Stimulated activated CD8-positive, alpha-beta memory T cell treated with anti-CD3 and anti-CD28 coated beads, Interleukin-12 subunit alpha, Interleukin-12 subunit beta, amount 100 ng/mL, for 4 hours (primary cell): ENCODE data around the gene TMEM132D.

Experiments
- DNase-seq: peaks from one replicate; pipeline ENCODE4 v3.0.0-alpha.2; 2020; ENCODE audit warnings: low read depth

Gene TMEM132D

DNA sequence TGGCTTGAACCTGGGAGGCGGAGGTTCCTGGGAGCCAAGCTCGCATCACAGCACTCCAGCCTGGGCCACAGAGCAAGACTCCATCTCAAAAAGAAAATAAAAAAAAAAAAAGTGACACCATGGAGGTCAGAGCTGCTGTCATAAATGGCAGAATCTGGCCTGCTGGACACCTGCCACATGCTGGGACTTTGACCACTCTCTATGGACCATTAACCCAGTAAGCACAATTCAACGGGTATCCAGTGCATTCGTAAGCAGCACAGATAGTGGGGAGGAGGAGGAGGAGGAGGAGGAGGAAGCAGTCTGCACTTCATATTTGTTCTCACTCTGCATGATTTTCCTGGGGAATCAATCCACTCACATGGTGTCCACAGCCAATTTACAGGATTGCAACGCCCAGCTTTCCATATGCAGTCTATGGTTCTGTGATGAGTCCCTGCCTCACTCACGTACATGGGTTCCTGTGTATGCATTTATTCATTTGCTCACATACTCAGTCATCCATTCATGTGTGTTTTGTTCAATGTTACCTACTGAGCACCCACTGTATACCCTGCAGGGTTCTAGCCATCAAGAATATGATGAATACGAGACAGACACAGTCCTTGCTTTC, 723.8 kb downstream of the TMEM132D start:
- no peak for DNase-seq

DNA sequence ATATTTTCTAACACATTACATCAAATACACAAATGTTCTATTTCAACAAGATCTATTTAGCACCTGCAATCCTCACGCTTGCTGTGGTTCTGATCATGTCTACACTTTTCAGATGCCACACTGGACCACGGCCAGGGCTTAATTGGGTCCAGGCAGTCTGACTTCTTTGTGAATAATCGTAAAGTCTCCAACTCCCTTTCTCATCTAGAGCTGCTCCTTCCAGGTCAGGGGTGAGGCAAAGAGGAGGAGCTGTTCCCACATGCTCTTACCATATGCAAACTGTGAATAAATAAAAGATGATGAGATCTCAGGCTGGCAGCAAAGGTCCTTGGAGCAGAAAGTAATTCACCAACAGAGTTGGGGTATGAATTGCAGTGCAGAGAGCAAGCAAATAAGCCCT, 733.9 kb downstream of the TMEM132D start:
- DNase-seq = no peak

DNA sequence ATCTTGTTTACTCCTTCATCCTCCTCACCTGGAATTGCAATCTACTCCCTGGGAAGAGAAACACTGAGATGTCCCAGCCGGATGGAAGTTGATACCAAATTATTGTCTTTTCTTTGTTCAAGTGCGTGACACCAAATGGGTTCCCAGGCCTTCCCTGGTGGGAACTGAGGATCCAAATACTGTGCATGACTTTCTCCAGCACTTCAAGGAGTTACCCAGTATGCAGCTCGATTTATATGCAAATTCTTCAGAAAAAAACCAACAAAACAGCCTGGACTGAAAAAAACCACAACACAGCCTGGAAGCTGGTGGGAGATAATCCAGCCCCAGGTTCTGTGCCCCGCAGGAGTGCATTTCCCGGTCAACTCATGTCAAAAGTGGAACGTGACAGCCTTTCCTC, 740.0 kb downstream of the TMEM132D start:
- no peak for DNase-seq

DNA sequence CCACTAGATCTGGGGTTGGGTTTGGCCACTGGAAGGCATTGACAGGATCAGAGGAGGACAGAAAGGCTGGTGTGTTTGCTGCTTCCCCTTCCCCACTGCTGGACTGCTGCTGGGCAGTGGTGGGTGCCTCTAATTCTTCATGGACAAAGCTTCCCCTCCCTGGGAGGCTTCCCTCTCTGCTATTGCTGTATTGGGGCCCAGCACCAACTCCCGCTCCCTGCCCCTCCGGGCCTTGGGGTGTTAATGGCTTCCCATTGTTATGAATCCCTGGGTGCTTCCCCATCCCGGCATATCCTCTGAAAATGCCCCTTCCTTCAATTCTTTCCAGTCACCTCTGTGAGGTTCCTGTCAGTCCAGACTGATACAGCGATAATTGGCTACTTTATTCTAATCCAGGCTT, 740.4 kb downstream of the TMEM132D start:
- no peak for DNase-seq

DNA sequence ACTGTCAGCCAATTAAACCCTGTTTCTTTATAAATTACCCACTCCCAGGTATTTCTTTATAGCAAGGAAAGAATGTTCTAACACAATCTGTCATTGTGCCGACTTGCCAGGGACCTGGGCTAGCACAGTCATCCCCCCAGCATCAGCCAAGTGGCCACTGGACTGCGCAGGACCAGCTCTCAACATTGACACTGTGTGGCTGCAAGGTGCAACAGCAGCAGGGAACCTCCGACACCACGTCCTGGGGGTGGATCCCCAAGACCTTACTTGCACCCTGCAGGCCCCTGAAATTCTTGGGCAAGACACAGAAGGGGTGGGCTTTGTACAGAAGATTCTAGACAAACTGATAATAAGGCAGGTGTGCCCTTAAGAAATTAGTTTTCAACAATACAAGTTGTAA, 741.0 kb downstream of the TMEM132D start:
- no peak for DNase-seq

DNA sequence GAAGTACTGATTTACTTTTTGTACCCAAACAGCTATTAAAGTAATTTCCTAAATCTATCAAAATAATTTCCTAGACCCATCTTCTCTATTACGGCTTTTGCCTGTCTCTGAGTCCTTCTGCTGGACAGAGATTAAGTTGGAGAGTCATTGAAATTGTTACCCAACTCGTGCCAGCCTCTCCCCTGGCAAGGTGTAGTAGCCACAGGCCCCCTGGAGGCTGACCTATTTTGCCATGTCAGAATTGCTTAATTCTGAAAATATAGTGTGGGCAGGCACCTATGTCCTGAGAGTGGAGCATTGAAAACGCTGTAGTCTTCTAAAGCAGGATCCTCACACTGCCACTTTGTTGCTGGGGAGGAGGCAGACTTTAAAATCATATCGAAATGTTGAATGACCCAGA, 742.3 kb downstream of the TMEM132D start:
- no peak for DNase-seq

DNA sequence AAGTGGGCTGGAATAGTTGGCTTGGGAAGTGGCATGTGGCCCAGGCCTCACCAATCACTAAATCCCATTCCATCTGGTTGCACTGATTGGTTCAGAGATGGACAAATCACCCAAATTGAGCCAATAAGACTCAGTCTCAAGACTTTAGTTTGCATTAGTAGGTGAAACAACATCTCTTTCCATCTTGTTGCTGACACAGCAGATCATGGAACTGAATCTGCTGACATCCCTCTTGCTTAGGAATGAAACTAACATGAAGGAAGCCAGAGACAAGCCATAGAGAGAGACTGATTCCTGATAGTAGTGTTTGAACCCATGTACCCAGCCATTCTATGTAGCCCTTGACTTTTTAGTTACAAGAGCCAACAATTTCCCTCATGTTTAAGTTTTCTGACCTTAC, 743.5 kb downstream of the TMEM132D start:
- DNase-seq = no peak

DNA sequence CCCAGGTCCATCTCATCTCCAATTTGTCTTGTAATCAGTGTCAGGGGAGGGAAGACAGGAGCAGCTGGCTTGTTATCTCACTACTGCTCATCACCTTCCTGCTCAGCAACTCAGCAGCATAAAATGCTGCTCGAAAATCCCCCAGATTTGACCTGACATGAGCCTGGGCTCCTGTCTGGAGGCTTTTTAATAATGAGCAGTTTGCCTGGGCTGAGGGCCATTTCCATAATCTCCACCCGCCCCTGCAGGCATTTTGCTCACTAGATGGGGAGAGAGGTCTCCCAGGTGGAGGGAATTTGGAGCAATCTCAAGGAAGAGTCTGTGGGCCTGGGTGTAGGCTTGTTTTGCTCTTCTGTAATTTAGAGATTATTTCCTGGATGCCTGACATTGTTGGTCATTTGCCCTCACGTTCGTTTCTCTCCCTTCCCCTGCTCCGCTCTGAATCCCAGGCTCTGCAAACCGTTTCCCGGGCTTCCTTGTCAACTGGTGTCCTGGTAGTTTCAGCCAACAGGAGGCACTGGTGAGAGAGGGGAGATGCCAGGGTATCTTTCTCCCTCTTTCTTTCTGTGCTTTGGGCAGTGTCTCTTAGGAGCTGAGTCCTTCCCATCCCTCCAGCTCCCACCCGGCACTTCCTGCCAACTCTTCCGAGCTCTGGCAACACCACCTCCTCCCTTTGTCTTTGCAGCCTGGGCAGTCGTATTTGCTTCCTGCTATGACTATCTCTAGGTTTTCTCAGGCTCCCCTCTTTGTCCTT, 751.3 kb downstream of the TMEM132D start:
- DNase-seq = no peak

DNA sequence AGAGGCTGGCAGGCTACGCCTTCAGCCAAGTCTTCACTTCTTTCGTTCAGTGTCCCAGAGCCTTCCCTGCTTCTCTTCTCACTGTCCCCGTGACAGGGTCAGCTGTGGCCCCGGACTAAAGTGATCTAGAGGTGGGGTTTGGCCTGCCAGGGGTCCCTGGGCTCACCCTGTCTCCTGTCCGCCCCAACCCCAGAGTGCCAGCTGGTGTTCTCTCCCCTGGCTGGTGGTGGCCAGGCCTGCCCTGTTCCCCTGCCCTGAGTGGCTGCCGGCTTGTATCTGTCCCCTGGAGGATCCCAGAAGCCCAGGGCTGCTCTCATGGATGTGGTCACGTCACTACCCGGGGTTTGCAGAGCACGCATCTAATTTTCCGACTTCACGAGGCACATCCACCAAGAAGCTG, 753.1 kb downstream of the TMEM132D start:
- no peak for DNase-seq

DNA sequence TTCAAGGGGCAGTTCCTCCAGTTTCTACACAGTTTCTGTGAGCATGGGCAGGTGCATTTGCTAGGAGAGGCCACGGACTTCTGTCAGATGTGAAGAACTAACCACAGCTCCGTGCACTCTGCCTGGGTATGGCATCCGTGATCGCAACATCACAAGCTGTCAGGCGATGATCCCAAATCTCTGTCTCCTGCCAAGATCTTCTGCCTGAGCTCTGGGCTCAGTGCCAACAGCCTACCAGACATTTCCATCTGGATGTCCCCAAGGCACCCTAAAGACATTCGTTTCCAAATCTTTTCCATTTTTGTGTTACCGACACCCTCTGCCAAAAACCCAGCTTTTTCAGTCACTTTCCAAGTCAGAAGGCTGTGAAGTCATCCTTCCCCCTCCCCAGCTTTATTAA, 758.4 kb downstream of the TMEM132D start:
- no peak for DNase-seq

DNA sequence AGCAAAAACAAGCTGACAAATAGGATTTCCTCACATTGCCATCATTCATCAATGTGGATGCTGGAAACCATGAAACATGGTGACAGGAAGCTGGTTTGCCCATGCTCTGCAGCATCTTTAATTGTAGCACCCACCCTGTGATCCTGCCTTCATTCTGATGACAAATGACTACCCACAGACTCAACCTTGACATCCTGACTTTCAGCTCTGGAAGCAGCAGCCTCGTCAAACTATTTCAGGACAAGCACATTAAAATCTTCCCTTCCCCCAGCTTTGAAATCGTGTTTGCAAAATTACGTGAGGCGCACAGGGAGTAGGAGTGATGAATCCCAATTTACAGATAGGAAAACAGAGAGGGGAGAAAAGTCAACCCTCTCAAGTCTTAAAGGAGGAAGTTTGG, 765.0 kb downstream of the TMEM132D start:
- DNase-seq = no peak

DNA sequence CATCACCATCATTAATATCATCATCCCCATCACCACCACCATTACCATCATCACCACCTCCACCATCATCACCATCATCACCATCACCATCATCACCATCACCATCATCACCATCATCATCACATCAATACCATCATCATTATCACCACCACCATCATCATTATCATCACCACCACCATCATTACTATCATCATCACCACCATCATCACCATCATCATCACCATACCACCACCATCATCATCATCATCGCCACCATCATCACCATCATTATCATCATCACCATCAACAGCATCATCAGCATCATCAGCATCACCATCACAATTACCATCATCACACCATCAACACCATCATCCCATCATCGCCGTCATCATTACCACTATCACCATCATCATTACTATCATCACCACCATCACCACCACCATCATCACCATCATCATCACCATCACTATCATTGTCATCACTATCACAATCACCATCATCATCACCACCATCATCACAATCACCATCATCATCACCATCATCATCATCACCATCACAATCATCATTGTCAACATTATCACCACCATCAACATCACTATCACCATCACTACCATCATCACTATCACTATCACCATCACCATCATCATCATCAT, 767.0 kb downstream of the TMEM132D start:
- DNase-seq = no peak

DNA sequence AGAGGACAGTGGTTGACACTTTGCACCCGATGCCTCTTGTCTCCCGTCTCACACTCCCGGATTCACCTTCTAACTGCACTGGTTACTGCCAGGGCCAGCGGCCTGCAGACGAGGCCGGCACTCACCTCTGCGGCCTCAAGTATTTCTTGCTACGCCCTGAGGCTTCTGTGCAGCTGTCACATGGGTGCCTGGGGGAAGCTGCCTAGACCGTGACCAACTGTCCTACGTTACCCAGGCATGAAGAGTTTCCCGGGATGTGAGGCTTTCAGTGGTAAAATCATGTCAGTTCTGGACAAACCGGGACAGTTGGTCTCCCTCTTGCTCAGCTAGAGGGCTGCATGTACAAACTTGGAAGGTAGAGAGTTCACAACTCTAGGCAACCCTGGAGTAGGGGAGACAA, 776.1 kb downstream of the TMEM132D start:
- no peak for DNase-seq

DNA sequence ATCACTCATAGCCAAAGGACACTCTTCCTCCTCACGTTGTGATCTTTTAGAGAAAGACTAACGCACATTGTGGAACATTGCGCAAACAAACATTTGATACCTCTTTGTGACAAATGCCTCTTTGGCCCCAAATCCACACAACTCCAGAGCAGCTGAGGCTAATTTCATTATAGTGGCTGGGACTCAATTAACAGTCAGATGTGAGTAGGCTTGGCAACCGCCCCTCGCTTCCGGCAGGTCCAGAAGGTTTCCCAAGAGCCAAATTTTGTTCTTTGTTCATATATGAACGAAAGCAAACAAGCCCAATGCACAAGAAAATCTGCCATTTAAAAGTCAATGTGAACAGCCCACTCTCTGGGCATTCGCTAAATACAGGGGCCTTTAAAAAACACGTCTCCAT, 776.6 kb downstream of the TMEM132D start:
- no peak for DNase-seq

DNA sequence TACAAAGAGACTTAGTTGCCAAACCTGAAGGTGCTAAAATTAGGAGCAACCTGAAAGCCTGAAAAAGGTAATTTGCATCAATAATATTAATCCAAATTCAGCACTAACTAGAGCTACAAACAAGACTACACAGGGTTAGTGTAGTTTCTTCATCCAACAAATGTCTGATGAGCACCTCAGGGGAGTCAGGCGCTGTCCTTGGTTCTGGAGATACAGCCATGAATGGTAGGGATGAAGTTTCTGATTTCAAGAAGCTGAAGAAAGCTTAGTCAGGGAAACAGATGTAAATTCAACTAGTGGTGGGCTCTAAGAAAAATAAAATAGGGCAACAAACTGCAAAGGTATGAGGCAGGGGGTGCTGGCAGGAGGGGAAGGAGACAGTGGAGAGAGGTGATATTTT, 784.3 kb downstream of the TMEM132D start:
- DNase-seq = no peak

DNA sequence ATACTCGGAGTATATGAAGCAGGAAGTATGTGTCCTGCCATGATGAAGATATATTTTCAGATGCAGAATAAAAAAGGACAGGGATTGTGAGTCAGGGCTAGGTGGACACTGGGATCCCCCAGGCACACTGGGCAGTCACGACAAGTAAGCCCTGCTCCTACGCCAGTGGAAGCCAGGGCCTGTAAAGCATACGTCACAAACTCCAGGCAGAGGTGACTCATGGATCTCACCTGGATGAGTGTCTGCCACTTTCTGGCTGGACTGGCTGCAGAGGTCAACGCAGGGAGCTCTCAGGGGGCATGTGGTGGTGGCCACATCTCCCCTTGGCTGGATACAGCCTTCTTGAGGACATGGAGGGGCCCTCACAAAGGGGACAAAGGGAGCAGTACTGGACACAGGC, 788.3 kb downstream of the TMEM132D start:
- DNase-seq = no peak

DNA sequence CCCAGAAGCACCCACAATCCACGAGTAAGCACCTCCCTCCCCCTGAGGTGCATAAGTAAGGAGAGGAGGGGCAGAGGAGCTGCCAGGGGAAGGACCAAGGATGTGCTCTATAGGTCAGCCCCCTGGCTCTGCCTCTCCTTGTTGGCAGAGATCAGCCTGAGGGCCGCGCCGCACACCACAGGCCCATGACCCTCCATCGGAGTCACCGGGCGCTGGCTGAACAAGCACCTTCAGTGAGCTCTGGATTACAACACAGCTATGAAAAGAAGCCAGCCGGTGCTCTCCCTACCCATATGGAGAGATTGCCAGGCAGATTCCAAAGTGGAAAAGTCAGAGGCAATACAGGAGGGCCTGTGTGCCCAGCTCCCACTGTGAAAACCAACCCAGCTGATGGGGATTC, 793.2 kb downstream of the TMEM132D start:
- no peak for DNase-seq

DNA sequence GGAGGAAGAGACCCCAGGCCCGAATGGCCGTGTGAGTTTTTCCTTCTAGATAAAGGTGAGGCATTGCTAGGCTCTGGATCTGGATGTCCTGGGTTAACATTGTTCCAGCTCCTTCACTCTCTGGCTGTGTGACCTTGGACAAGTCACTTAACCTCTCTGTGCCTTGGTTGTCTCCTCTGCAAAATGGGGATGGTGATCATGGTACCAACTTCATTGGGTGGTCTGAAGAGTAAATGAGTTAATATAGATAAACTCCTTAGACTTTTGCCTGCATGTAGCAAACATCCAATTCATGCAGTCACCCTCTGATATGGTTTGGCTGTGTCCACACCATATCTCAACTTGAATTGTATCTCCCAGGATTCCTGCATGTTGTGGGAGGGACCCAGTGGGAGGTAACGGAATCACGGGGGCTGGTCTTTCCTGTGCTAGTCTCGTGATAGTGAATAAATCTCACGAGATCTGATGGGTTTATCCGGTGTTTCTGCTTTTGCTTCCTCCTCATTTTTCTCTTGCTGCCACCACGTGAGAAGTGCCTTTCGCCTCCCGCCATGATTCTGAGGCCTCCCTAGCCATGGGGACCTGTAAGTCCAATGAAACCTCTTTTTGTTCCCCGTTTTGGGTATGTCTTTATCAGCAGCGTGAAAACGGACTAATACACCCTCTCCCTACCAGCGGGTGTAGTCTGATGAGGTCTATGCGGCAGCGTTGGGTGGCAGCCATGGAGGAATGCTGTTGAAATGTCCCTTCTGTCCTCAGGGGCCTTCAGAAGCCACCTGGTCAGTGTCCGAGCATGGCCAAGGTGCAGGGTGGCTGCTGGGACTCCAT, 794.4 kb downstream of the TMEM132D start:
- no peak for DNase-seq

DNA sequence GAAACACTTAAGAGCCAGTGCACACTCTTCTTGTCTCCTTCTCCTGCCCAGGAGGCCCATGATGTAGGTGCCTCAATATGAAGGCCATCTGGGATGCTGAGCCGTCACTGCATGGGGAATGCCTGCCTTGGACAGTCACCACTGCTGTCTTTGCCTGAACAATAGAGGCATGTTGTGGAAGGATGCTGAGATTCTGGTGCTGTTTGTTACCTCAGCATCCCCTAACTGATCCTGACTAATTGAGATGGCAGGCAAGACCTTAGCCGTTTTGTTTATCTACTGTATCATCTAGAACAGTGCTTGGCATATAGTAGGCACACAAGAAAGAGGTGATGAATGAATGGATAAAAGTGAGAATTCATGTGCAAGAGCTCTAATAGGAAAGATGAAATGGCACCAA, 797.1 kb downstream of the TMEM132D start:
- DNase-seq = no peak

DNA sequence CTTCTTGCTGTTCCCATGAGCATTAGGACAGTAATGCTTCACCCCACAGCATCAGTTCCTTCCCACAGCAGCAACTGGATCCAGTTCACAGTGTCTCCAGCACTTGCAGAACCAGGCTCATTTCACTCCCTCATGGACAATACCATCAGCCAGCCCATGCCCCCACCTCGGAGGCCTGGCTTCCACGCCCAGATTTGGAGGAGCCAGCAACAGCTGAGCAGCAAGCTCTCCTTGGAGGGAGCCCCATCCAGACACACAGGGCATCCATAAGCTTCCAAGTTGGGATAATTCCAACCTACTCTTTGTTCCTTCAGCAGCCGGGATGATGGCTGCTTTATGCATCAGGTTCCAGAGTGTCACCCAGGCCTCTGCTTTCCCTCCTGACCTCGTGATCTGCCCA, 800.6 kb downstream of the TMEM132D start:
- no peak for DNase-seq

DNA sequence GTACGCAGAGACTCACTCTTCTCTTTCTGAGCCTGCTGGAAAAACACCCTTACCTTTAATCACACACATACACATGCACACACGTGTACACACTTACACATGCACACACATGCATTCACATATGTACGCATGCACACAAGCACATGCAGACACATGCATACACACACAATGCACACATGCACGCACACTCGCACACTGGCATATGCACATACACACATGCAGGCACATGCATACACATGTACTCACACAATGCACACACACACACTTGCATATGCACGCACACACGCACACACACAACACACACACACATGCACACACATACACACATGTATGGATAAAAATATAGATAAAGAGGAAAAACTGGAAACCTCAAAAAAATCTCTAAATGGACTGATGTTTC, 801.6 kb downstream of the TMEM132D start:
- no peak for DNase-seq

DNA sequence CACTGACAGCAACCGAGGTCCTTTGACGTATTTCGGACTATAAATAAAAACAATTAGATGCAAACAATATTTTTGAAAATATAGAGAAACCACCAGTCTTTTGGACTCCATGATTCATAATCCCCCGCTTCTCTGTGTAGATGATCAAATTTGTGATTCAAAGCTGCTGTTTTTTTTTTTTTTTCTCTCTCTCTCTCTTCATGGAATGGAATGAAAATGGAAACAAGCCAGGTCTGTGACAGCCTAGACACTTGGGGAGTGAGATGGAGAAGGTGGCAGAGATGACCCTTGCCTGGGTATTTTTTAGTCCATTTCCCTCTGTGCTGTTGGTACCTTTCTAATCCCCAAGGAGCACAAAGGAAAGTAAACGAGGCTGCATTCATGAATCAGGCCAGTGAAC, 802.0 kb downstream of the TMEM132D start:
- no peak for DNase-seq

DNA sequence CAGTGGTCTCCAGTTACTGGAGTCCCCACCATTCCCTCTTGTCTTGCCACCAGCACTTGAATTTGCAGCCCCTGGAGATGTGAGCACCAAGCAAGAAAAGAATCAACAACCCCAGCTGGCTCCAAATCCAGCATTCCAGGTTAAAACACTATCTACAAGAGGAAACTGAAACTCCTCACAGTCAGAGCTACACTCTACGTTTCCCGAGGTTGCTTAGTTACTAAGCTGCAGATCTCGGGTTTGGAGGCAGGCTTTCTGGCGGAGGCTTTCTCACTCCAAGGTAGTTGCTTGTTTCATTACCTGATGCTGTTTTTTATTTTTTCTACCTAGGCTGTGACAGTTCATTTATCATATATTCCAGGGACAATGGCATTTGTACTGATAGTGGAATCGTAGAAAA, 802.4 kb downstream of the TMEM132D start:
- DNase-seq = no peak
